ENCODE measurements around the gene CAV2.

The CAV2 gene

DNA sequence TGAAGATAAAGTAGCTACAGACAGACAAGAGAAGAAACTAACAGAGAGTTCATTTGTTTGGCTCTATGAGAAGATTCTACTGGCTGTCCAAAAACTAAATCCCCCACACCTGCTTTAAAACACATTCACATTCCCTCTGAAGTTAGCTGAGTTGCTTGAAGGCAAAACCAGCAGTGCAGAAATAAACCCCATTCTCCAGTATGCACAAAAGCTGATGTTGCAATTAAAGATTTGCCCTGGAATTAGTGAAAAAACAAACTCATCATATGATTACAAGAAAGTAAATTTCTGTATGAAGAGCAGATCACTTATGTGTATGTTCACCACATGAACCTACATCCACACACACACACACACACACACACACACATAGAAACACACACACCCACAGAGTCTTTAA is 16.0 kb downstream of the CAV2 start:
- TF ChIP-seq, protein P1, sequence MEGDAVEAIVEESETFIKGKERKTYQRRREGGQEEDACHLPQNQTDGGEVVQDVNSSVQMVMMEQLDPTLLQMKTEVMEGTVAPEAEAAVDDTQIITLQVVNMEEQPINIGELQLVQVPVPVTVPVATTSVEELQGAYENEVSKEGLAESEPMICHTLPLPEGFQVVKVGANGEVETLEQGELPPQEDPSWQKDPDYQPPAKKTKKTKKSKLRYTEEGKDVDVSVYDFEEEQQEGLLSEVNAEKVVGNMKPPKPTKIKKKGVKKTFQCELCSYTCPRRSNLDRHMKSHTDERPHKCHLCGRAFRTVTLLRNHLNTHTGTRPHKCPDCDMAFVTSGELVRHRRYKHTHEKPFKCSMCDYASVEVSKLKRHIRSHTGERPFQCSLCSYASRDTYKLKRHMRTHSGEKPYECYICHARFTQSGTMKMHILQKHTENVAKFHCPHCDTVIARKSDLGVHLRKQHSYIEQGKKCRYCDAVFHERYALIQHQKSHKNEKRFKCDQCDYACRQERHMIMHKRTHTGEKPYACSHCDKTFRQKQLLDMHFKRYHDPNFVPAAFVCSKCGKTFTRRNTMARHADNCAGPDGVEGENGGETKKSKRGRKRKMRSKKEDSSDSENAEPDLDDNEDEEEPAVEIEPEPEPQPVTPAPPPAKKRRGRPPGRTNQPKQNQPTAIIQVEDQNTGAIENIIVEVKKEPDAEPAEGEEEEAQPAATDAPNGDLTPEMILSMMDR (IDR thresholded peaks at IDR 0.05; ENCODE audit: insufficient read depth, low read length, poor library complexity, severe bottlenecking), result no peak
- no peak for TF ChIP-seq EZH2phosphoT487 (conservative IDR thresholded peaks at IDR 0.05; ENCODE audit: low read length)
- no peaks in the 10 kb centered on the region for H3K9me3 ChIP-seq (ENCODE audit: insufficient read depth, low read length)
- H3K4me2 ChIP-seq (ENCODE audit: low read depth, low read length, poor library complexity, severe bottlenecking), result no peak overlapping the region
- H3F3A ChIP-seq (ENCODE audit: insufficient read depth), result no peaks in the 10 kb centered on the region
- no peaks in the 10 kb centered on the region for H3K79me2 ChIP-seq (ENCODE audit: insufficient read depth, low read length)
- H2AFZ ChIP-seq (ENCODE audit: low read depth, low read length, severe bottlenecking), result no peak overlapping the region
- no peaks in the 10 kb centered on the region for H3K36me3 ChIP-seq (ENCODE audit: low read length)
- H3K9ac ChIP-seq (ENCODE audit: low read length), result no peak overlapping the region
- no peaks in the 10 kb centered on the region for H3K9me2 ChIP-seq (replicated peaks; ENCODE audit: insufficient read depth, low read length)
- no peaks in the 10 kb centered on the region for H4K20me1 ChIP-seq (ENCODE audit: low read depth, low read length)
- no peaks in the 10 kb centered on the region for H3K27me3 ChIP-seq (ENCODE audit: low read length)
- no peak overlapping the region for H3K27ac ChIP-seq (ENCODE audit: low read depth, low read length)
- H3K4me3 ChIP-seq (ENCODE audit: insufficient read depth, low read length, poor library complexity, severe bottlenecking), result no peak overlapping the region

GRCh38 chr7:116516324-116516723 is 16.8 kb downstream of the CAV2 start:
- H3K9ac ChIP-seq (ENCODE audit: low read length), result no peak overlapping the region
- no peaks in the 10 kb centered on the region for H3K9me3 ChIP-seq (ENCODE audit: insufficient read depth, low read length)
- H3K4me3 ChIP-seq (ENCODE audit: insufficient read depth, low read length, poor library complexity, severe bottlenecking), result no peak overlapping the region
- H3K27me3 ChIP-seq (ENCODE audit: low read length), result no peaks in the 10 kb centered on the region
- no peak overlapping the region for H3K4me2 ChIP-seq (ENCODE audit: low read depth, low read length, poor library complexity, severe bottlenecking)
- H2AFZ ChIP-seq (ENCODE audit: low read depth, low read length, severe bottlenecking), result no peak overlapping the region
- H3K36me3 ChIP-seq (ENCODE audit: low read length), result no peaks in the 10 kb centered on the region
- H3K27ac ChIP-seq (ENCODE audit: low read depth, low read length), result no peak overlapping the region
- no peaks in the 10 kb centered on the region for H4K20me1 ChIP-seq (ENCODE audit: low read depth, low read length)
- H3K9me2 ChIP-seq (replicated peaks; ENCODE audit: insufficient read depth, low read length), result no peaks in the 10 kb centered on the region
- H3F3A ChIP-seq (ENCODE audit: insufficient read depth), result no peaks in the 10 kb centered on the region
- TF ChIP-seq EZH2phosphoT487 (conservative IDR thresholded peaks at IDR 0.05; ENCODE audit: low read length), result no peak
- TF ChIP-seq, protein P1 (IDR thresholded peaks at IDR 0.05; ENCODE audit: insufficient read depth, low read length, poor library complexity, severe bottlenecking), result no peak
- no peaks in the 10 kb centered on the region for H3K79me2 ChIP-seq (ENCODE audit: insufficient read depth, low read length)

DNA sequence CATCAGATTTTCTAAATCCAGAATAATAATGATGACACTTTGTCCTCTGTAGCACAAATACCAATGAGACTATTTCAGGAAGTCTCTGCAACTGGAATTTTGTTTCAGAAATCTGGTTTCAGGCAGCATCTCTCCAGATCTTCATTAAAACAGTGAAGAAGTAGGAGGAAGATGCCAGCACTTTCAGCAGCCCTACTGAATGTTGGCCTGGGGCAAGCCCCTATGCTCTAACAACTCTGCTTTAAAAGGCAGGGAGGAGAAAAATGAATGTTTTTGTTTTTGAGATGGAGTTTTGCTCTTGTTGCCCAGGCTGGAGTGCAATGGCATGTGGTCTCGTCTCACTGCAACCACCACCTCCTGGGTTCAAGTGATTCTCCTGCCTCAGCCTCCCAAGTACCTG is 18.1 kb downstream of the CAV2 start:
- Histone ChIP-seq H3K9ac (ENCODE audit: low read length) (no peak overlapping the region), H3K9me3 (ENCODE audit: insufficient read depth, low read length) (no peaks in the 10 kb centered on the region), H3K36me3 (ENCODE audit: low read length) (no peaks in the 10 kb centered on the region), H3K4me3 (ENCODE audit: insufficient read depth, low read length, poor library complexity, severe bottlenecking) (no peak overlapping the region), H3K4me2 (ENCODE audit: low read depth, low read length, poor library complexity, severe bottlenecking) (no peak overlapping the region), H3K27me3 (ENCODE audit: low read length) (no peaks in the 10 kb centered on the region), H3F3A (ENCODE audit: insufficient read depth) (no peaks in the 10 kb centered on the region), H3K79me2 (ENCODE audit: insufficient read depth, low read length) (no peaks in the 10 kb centered on the region), H3K27ac (ENCODE audit: low read depth, low read length) (no peak overlapping the region), H4K20me1 (ENCODE audit: low read depth, low read length) (no peaks in the 10 kb centered on the region), H2AFZ (ENCODE audit: low read depth, low read length, severe bottlenecking) (no peak overlapping the region), H3K9me2 (replicated peaks; ENCODE audit: insufficient read depth, low read length) (no peaks in the 10 kb centered on the region)
- TF ChIP-seq, protein P1 (IDR thresholded peaks at IDR 0.05; ENCODE audit: insufficient read depth, low read length, poor library complexity, severe bottlenecking), result no peak
- TF ChIP-seq EZH2phosphoT487 (conservative IDR thresholded peaks at IDR 0.05; ENCODE audit: low read length), result no peak

All from SU-DHL-6 (cell line).